HG03196 (cell line): Measurements from ENCODE around the gene TUBB2B.
A peak's percentile ranks its signal among the peaks of the same experiment; 100 is the strongest.
"Not testable (repeated sequence)": the region's sequence is repeated elsewhere in the genome, so short reads cannot be mapped to it uniquely, and the experiment has no call there.

ENCODE experiments used
- ATAC-seq: cut with Tn5 transposase; IDR thresholded peaks from one replicate; pipeline ENCODE4 v1.9.1; 2021; ENCODE audit not compliant: unreplicated experiment

TUBB2B gene

DNA sequence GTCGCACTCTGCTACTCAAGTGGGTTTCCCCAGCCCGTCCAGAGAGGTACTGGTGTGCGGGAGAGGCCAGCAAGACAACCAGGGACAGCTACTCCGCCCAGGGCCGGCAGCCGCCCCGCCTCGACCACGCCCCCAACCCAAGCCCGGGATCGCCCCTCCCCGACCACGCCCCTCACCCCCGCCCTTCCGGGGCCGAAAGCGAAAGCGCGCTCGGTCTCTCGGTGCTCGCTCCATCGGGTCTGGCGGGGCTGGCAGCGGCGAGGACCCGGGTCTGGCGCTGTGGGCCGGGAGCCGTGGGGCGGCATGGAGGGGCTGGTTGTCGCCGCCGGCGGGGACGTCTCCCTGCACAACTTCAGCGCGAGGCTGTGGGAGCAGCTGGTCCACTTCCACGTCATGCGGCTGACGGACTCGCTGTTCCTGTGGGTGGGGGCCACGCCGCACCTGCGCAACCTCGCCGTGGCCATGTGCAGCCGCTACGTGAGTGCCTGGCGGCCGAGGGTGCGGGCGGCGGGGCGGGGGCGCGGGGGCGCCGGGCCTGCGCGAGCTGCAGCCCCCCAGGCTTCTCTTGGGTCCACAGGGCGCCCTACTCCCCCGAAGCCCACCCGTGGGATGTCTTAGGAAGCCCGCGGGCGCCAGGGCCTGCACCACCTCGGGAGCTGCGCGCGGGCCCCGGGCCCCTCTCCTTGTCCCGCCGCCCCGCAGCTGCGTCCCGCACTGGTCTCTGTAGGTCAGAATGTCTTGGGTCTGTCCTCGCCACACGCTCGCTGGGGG, 31.5 kb upstream of the TUBB2B start, which contains the start of gene PSMG4:
Gene PSMG4, plus strand, starts transcription at position 228 of the 771 bp plus-strand sequence. Its CDS starts 76 bp downstream, at position 304.
- ATAC-seq: peak; percentile 72

DNA sequence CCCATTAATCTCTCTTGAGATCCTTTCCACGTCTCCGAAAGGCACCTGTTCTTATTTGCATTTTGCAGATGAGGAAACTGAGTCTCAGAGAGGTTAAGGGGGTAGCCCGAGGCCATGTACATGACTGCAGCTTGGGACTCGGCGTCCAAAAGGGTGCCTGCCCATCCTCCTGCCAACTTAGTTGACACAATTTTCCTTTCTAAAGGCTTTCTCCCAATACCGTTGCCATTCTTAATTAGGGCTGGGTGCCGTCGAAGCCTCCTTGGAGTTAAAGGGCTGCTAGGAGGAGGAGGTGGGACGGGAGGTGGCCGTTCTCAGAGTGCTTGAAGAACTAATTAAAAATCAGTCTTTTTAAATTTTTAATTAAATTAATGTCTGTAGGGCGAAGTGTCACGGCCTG, 30.7 kb upstream of the TUBB2B start:
- ATAC-seq: no peak

DNA sequence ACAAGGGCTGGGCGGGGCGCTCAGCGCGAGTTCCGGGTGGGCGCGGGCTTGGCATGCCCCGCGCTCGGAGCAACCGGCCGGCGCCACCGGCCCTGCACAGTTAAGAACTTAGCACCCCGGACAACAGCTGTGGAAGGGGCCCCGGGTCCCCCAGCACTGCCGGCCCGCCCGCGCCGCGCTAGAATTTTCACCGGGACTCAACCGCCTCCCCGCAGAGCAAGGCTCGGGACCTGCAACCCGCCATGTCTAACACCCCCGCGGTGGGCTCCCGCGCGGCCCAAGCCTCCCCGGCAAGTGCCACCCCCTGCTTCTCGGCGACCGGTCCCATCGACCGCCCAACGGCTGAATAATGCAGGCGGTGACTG, 26.1 kb upstream of the TUBB2B start:
- no peak for ATAC-seq

DNA sequence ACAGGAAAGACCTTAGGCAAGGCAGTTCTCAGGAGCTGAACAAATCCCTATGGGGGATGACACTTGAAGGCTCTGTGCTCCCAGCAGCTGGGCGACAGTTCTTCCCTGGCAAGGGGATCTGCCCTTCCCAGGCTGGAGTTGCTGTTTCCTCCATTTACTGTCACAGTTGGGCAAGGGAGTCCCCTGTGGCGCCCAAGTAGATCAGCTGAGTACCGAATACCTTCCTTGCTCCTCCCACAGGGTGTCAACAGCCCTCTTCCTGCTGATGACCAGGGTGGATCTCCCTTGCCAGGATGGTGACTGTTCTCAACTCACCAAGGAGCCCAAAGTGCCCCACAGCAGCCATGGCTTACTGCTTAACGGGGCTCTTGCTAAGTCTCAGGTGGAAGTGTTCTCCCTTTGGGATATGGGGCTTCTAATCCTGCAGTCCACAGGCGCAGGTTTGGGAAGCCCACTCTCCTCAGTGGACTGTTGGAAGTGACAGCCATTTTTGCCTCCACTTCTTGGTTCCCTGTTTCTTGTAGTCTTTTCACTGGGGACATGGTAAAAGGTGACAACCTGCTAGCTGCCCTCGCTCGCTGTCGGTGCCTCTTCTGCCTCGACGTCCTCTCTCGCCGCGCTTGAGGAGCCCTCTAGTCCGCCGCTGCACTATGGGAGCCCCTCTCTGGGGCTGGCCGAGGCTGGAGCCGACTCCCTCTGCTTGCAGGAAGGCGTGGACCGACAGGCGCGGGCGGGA, 25.6 kb upstream of the TUBB2B start:
- no peak for ATAC-seq

DNA sequence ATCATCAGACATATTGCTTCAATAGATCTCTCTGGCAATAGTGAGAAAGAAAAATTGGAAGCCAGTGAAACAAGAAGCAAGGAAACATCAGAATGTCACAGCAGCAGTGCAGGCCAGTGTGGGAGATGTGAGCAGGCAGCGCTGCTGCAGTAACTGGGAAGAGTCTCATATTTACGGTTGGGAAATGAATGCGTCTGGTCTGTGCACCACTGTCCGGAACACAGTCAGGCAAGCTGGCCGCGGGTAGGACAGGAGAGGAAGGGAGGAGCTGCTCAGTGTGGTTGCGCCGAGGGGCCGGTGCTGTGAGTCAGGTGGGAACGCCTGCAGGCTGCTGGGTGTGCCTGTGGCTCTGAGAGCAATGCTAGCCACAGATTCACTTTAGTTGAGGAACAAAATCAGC, 24.9 kb upstream of the TUBB2B start:
- ATAC-seq: no peak

DNA sequence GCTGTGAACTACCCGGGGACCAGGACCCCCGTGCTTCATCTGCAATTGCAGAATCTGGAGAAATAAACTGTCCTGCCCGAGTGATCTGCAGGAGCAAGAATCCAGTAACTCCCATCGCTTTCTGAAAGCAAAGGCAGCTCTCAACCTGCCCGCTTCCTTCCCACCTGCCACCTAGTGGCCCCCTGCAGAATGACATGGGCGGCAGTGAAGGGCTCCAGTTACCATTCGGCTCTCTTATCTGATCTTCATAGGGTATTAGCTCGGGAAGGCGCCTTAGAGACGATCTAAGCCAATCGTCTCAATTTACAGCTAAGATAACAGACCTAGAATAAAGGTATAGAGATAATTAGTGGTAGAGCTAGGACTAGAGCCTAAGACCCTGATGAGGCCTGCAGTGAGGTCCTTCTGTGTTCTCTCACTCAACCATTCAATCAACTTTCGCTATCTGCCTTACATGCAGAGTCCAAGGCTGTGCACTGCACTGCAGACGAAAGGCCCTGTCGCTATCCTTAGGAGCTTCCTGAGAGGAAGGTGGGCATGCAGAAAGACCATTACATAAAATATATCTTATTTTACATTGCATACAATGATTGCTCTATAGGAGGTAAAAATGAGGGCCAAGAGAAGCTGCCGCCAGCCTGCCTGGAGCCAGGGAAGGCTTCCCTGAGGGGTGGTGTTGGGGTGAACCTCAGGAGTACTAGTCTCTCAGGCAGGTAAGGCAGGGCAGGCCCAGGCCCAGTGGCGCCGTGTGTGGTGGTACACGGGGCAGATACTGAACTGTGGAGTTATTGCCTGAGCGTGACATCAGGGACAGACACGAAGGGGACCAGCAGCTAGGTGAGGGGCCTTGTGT, 24.2 kb upstream of the TUBB2B start:
- no peak for ATAC-seq

DNA sequence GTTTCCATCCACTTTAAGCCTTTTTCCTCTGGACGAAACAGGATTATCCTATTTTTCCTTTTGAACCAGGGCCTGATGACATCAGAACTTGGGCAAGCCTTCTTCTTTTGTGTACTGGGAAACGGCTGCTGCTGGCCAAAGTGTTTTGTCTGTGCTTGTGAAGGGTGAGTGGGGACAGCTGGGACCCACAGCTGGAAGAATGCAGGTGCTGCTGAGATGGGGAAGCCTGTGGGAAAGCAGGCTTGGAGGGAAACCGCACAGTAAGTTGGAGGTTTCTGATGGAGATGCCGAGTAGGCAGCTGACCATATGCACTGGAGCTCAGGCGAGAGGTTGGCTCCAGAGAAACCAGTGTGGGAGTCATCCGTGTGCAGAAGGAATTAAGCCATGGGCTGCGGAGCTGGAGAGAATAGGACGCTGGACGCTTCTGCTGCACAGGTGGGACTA, 22.8 kb upstream of the TUBB2B start:
- ATAC-seq: no peak

DNA sequence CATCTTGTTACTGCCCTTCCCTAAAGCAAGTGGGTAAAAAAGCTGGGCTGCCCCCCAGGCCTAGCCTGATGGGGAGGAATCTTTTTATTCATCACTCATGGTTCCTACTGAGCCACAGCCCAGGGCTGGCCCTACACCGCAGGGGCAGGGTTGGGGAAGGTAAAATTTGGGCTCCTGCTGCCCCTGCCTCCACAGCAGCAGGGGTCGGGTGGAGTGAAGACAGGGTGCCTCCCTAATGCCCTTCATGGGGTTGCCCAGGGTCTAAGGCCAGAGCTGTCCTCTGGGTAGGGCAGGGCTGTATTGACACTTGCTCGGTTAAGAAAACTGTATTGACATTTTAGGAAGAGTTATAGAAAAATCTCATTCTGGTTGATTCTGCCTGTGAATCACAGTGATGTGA, 22.4 kb upstream of the TUBB2B start:
- no peak for ATAC-seq

DNA sequence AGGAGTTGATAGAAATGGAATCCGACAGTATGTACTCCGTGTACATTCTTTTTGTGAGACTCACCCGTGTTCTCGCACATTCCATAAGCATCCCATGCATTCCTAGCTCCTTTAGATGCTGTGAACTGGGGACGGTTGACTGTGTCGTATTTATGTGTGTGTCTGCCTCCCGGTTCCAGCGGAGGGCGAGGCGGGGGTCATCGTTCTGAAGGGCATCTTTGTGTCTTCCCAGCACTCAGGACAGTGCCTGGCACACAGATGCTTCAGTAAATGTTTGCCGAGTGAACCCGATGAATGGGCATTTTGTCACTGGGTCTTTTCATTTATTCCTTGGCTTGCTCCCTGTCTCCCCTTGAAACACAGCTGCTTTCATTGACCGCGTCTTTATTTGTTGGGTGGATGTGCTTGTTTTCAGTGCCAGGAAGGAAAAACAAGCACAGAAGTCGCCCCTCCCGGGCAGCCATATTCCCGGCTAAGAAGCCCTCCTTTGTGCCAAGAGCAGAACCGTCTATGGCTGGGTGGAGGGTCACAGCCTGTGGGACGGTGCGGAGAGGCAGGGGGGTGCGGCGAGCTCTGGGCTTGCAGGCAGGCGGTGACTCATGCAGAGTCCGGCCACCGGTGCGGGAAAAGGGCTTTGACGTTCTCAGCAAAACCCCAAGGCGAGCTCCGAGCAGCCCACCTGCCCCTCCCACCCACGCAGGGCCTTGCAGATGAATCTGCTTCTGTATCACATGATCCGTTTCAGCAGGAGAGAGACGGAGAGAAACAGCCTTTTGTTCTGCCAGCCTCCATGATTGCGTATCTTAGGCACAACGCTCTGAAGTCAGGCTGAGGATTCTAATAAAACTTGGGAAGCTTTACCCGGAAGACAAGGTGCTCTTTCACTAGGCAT, 20.0 kb upstream of the TUBB2B start:
- no peak for ATAC-seq

DNA sequence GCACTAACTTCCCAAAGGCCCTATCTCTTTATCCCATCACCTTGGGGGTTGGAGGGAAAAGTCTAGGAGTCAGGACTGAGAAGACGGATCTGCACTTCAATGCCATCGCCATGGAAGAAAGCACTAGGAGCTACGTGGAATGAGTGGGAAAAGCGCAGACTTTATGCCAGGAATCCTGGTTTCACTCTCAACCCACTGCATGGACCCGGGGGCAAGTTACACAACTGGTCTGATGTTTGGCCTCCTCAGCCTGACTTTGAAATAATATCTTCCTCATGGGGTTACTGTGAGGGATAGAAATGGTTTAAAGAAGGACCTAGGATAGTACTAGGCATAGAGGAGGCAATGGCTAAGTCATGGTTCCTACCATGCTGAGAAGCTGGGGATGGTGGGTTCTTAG, 17.8 kb upstream of the TUBB2B start:
- no peak for ATAC-seq

DNA sequence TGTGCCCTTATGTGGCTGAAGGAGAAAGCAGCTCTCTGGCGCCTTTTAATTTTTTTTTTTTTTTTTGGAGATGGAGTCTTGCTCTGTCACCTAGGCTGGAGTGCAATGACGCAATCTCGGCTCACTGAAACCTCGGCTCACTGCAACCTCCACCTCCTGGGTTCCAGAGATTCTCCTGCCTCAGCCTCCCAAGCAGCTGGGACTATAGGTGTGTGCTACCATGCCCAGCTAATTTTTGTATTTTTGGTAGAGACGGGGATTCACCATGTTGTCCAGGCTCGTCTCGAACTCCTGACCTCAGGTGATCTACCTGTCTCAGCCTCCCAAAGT, 17.3 kb upstream of the TUBB2B start:
- ATAC-seq: not testable (repeated sequence)

DNA sequence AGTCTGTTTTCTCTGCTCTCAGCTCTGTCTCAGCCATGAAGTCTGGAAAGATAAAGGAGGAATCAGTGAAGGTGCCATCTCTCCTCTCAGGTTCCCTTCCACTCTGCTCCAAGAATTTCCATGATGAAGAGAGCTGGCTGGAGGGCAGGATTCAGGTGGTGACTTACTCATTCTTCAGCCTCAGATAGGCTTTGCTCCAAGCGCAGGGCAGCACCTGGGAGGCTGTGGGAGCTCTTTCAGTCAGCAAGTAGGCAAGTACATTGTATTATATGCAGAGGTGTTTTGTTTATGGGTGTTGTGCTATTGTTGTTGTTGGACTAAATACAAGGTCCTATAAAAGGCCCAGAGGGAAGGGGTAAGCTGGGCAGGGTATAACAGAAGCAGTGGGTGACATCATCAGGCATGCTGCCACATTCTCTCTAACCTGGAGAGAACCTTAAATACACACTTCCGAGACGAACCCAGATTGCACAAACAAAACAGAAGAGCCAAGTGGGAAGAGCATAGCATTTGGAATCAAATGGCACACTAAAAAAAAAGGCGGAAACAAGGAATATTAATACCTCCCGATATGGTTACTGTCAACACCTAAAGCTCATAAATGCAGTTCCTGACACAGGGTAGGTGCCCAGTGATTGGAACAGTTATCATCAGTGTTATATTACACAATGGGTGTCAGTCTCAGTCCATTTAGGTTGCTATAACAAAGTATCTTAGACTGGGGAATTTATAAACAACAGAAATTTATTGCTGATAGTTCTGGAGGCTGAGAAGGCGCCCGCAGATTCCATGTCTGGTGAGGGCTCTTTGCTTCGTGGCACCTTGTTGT, 16.8 kb upstream of the TUBB2B start:
- no peak for ATAC-seq

DNA sequence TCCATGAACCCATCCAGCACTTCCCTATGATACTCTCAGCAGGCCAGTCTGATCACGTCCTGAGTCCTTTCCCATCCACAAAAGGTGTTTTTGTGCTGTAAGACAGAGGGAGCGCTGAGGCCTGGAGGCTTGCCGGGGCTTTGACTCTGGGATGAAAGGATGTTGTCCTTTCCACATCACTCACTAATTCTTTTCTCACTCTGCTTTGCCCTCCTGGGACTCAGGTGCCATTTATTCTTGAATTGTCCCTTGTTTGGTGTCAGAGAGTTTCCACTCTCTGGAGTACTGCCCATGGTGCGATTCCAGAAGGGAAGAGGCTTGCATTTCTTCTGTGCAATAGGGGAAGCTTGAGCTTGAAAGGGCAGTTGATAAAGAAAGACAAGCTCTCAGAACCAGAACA, 15.3 kb upstream of the TUBB2B start:
- ATAC-seq: no peak

DNA sequence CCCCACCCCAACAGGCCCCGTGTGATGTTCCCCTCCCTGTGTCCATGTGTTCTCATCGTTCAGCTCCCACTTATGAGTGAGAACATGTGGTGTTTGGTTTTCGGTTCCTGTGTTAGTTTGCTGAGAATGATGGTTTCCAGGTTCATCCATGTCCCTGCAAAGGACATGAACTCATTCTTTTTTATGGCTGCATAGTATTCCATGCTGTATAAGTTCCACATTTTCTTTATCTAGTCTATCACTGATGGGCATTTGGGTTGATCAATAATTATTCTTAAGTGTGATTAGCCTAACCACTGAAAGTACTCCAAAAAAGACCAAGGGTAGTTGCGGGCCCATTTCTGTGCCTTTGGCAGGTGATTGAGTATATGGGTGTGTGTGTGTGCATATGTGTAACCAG, 14.3 kb upstream of the TUBB2B start:
- not testable (repeated sequence) for ATAC-seq

DNA sequence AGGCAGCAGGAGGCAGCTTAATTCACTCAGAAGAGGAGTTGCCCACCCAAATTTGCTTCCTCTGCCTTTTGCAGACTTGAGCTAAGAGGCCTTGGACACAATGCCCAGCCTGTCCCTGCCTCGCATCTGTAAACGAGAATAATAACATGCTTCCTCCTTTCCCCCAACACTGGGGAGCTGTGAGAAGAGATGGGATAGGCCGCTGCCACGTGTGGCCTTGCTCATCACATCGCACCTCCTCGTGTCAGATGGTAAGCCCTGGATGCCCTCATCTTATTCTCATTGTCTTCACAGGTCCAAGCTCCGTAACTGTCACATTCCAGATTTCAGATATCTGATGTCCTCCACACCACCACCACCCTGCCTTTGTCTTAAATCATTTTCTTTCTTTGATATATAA, 13.1 kb upstream of the TUBB2B start:
- ATAC-seq: no peak

DNA sequence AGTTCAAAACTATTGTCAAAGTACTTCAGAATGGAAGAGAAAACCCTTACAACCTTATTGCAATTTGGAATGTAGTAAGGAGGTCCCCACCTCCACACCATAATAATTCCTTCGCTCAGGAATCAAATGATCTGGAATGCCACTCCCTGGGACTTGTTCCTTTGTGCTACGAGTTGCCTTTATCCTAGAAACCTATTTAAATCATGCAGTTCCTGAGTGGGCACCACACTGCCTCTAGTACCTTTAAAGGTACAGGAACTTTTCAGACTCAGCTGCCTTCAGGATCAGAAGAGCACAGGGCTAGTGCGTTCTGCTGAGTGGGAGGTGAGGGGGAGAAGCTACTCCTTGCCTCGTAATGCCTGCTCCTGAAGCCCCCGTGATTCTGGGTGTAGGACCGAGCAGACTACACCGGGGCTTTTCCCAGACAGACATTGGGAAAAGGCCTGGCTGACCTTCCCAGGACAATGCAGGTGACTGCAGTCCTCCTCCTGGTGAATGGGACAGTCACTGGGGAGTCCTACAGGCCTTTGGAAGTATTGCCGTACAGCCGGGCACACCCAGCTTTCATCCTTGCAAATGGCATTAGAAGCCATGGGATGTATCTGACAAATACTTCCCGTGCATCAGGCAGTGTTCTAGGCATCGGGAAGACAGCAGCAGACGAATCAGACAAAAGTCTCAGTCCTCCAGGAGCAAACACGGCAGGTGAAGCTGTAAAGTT, 11.8 kb upstream of the TUBB2B start:
- ATAC-seq: no peak

DNA sequence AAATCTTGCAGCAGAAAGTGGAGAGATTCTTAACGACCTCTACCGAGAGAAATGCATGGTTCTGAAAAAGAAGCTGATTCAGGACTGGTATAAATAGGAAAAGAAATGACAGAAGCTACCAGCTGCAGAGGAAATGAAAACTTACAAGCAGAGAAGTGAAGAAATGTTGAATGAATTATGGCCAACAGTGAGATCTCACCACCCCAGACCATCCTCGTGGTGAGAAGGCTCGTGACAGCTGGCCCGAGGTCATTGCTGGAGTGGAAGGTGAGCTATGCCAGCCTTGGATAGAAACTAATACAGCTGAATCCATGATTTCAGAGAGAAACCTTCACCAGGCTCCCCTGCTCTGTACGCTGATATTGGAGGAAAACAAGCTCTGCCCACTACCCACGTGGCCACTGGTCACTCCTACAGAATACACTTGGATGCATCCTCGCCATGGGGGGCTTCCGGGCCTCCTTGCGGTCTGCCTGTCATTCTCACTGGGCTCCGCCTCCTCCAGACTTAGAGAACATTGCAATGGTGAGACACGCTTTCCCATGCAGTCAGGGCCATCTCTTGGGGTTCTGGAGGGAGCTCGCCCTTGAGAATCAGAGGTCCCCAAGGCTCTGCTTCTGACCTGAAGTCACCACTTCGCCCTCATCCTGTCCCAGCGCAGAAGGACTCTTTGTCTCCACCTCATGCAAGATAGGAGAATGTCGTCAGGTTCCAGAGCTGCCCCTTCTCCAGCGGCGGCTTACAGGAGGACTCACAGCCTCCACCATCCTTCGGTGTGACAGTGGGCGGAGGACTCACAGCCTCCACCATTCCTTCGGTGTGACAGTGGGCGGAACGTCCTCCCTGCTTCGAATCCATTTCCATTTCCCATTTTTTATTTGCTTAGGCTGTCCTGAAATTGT, 10.6 kb upstream of the TUBB2B start:
- no peak for ATAC-seq

DNA sequence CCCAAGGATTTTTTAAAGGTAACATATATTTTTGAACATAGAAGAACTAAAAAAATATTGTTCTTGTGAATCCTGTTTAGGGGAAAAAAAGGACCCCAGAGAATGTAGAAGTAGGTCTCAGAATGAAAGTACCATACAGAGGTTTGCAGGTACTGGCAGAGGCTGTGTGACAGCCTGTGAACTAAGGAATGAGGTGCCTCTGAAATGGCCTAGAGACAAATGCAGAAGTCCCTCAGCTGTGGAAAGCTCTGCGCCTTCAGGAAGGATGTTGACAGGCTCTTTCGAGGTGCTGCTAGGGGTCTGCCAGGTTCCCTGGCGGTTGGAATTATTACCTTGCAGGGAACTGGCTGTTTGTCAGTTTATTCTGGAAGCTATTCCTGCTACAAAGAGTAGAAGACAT, 8.6 kb upstream of the TUBB2B start:
- no peak for ATAC-seq
